HepG2 (cell line): ENCODE data around the gene FGGY.

Experiments
- HNRNPL ChIP-seq: fragments of 200-400 bp; formaldehyde crosslinking; IDR thresholded peaks from 2 replicates; pipeline ENCODE4 v1.6.1; 2017; ENCODE audit warnings: mild to moderate bottlenecking, low read depth, low read length
- JUND ChIP-seq: sonication (generic); formaldehyde crosslinking; IDR thresholded peaks from 2 replicates; pipeline ENCODE4 v1.8.0; 2022; ENCODE audit warnings: mild to moderate bottlenecking, missing genetic modification reagents
- PITX1 ChIP-seq: sonication (generic); formaldehyde crosslinking; IDR thresholded peaks from 2 replicates; pipeline ENCODE4 v1.5.1; 2020; ENCODE audit warnings: mild to moderate bottlenecking, missing genetic modification reagents
- TF ChIP-seq, protein P1 (sequence below): IDR thresholded peaks from 2 replicates; pipeline ENCODE4 v1.6.1; 2016; ENCODE audit warnings: control low read depth
- TF ChIP-seq, protein P2 (sequence below), 2 experiments: sonication (generic) in 1 of 2; formaldehyde crosslinking in 1 of 2; IDR thresholded peaks; 2 replicates each; pipeline versions ENCODE4 v1.4.0 to v1.6.1; 2018 to 2020; ENCODE audit warnings: missing genetic modification reagents in 2 of 2, borderline replicate concordance in 1 of 2, low read depth in 1 of 2, mild to moderate bottlenecking in 1 of 2, missing biosample characterization in 1 of 2

DNA sequence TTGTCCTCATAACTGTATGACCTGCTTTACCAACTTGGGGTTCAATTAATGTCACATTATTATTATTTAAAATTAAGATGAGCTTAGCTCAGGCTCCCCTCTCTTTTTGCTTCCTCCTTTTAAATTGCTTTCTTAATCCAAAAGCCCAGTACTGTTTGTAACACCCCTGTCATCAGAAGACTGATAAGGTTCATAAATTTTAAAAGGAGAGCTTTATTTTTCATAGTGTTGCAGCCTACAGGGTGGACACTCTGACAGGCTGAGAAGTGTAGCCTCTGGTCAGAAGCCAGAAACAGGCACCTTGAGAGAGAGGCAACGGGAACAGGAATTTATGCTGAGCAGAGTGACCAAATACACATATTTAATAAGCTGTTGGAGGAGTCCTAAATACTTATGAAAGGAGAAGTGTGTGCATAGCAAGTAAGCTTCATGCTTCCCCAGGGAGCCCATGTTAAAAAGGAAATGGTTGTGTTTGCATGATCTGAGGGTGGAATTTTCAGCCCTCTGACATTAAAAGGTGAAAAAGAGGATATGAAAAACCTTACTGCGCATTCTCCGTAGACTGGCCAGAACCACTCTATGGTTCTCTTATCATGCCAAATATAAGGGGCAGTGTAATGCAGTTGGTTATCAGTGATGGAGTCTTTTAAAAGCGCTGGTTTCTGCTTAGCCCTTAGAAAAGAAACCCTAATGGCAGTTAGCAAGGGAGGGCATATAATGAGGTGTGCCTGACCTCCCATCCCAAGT lies 30.5 kb upstream of the FGGY start:
- no peak for TF ChIP-seq HNRNPL
- TF ChIP-seq, protein P1, sequence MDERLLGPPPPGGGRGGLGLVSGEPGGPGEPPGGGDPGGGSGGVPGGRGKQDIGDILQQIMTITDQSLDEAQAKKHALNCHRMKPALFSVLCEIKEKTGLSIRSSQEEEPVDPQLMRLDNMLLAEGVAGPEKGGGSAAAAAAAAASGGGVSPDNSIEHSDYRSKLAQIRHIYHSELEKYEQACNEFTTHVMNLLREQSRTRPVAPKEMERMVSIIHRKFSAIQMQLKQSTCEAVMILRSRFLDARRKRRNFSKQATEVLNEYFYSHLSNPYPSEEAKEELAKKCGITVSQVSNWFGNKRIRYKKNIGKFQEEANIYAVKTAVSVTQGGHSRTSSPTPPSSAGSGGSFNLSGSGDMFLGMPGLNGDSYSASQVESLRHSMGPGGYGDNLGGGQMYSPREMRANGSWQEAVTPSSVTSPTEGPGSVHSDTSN (CRISPR knock-in tag) = no peak
- TF ChIP-seq JUND (CRISPR knock-in tag) = no peak
- no peak for TF ChIP-seq PITX1 (CRISPR knock-in tag)
- TF ChIP-seq, protein P2, sequence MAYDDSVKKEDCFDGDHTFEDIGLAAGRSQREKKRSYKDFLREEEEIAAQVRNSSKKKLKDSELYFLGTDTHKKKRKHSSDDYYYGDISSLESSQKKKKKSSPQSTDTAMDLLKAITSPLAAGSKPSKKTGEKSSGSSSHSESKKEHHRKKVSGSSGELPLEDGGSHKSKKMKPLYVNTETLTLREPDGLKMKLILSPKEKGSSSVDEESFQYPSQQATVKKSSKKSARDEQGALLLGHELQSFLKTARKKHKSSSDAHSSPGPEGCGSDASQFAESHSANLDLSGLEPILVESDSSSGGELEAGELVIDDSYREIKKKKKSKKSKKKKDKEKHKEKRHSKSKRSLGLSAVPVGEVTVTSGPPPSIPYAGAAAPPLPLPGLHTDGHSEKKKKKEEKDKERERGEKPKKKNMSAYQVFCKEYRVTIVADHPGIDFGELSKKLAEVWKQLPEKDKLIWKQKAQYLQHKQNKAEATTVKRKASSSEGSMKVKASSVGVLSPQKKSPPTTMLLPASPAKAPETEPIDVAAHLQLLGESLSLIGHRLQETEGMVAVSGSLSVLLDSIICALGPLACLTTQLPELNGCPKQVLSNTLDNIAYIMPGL (CRISPR knock-in tag; IDR thresholded peaks at IDR 0.05; ENCODE audit: borderline replicate concordance in 1 of 2, low read depth in 1 of 2) = no peak
